BLaER1 (cell line): Measurements from ENCODE around the gene CEP41.

Source experiments
- H3K27ac ChIP-seq: shearing (Covaris generic); formaldehyde crosslinking; 2 replicates; pipeline ENCODE4 v1.8.1; 2022
- H3K27me3 ChIP-seq: shearing (Covaris generic); formaldehyde crosslinking; 2 replicates; pipeline ENCODE4 v1.8.1; 2022
- H3K36me3 ChIP-seq: shearing (Covaris generic); formaldehyde crosslinking; 2 replicates; pipeline ENCODE4 v1.8.1; 2022
- H3K4me1 ChIP-seq: shearing (Covaris generic); formaldehyde crosslinking; 2 replicates; pipeline ENCODE4 v1.8.1; 2022
- H3K4me2 ChIP-seq: shearing (Covaris generic); formaldehyde crosslinking; 2 replicates; pipeline ENCODE4 v1.8.1; 2022
- H3K4me3 ChIP-seq: shearing (Covaris generic); formaldehyde crosslinking; 2 replicates; pipeline ENCODE4 v1.8.1; 2022
- H3K9ac ChIP-seq: shearing (Covaris generic); formaldehyde crosslinking; 2 replicates; pipeline ENCODE4 v1.8.1; 2022
- H3K9me3 ChIP-seq: shearing (Covaris generic); formaldehyde crosslinking; 2 replicates; pipeline ENCODE4 v1.8.1; 2022
- H4K20me1 ChIP-seq: shearing (Covaris generic); formaldehyde crosslinking; 2 replicates; pipeline ENCODE4 v1.8.1; 2022
- Cebpa-rat ChIP-seq: shearing (Covaris generic); IDR thresholded peaks from 2 replicates; pipeline ENCODE4 v1.8.1; 2022

CEP41 gene

DNA sequence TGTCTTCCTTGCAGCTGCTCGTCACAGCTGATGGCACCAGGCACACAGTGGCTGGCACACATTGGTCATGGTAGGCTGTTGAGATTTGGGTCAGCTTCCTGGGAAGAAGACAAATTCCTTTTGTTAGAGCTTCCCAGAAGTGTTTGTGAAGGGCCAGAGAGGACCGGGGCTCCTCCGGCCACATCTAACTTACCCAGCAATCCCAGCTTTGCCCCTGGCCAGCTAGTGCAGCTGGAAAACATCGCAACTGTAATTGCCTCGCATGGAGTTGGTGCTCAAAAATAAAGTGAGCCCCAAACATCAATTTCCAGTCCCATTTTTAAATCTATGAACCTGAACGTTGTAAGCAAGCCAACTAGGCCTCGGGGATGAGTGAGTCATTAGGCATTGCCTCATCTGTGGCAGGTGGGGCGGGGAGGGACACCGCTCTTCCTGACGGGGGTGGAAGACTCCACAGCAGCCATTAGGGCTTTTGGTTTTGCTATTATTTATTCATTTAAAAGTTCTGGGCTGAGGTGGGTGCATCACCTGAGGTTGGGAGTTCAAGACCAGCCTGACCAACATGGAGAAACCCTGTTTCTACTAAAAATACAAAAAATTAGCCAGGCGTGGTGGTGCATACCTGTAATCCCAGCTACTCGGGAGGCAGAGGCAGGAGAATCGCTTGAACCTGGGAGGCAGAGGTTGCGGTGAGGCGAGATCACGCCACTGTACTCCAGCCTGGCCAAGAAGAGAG is 83.8 kb downstream of the CEP41 start:
- H3K4me3 ChIP-seq: no peak overlapping the region

DNA sequence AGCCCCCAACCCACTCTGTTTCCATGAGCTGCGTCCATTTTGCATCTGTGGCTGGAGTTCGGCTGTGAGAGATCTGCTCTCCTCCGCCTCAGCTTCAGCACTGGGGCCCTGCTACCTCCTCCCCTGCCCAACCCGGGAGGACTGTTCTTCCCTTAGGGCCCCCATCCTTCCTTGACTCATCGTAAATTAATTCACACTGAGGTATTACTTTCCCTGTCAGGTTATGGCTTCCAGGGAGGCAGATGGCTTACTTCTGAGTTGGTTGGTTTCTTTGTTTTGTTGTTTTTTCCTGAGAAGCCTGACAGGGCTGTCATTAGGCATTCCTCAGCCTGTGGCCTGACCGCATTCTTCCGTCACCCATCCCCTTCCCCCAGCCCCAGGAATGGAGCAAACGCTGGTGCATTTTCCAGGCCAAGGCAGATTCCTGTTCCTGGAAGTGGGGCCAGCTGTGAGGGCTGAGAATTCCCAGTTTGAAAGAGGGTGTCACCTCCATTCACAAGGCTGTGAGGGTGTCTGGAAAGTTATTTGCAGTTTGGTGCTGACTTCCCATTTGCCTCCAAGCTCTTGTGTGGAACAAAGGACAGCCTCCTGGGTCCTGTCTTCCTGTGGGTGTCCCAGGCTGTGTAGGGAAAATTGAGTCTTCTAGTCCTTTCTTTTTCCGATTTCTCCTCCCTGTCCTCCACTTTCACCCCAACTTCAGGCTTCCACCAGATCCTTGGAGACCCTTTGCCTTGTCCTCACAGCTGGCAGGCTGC is 84.5 kb downstream of the CEP41 start:
- no peak for TF ChIP-seq Cebpa-rat
- Histone ChIP-seq H3K27me3 (no peaks in the 10 kb centered on the region), H3K4me2 (no peak overlapping the region), H3K27ac (no peak overlapping the region), H3K9me3 (peaks cover 26% of the 10 kb centered on the region), H3K4me3 (no peak overlapping the region), H3K4me1 (peaks cover 7% of the 10 kb centered on the region), H3K9ac (no peak overlapping the region), H4K20me1 (no peaks in the 10 kb centered on the region), H3K36me3 (no peaks in the 10 kb centered on the region)

More for the DNA sequence above, 83.8 kb downstream of the CEP41 start:
- no peak overlapping the region for H3K27ac ChIP-seq
- H3K4me2 ChIP-seq: no peak overlapping the region
- no peaks in the 10 kb centered on the region for H3K36me3 ChIP-seq
- H3K9ac ChIP-seq: no peak overlapping the region
- H3K9me3 ChIP-seq: peaks cover 26% of the 10 kb centered on the region
- no peak for TF ChIP-seq Cebpa-rat
- H3K4me1 ChIP-seq: no peaks in the 10 kb centered on the region
- H4K20me1 ChIP-seq: no peaks in the 10 kb centered on the region
- no peaks in the 10 kb centered on the region for H3K27me3 ChIP-seq

DNA sequence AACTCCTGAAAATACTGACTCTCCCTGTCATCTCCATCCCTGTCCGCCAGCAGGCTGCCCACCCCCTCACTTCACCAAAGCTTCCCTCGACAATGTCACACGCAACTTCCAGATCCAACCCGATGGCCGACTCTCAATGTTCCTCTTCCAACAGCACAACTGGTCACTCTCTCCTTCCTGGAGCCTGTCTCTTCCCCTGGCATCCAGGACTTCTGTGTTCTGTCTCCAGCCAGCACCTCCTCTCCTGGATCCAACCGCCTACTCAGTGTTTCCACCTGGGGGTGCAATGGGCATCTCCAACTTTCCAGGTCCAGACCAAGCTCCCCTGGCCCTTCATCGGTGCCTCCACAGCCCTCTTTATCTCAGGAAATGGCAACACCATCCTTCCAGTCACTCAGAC is 87.6 kb downstream of the CEP41 start:
- H3K4me1 ChIP-seq: peaks cover 25% of the 10 kb centered on the region
- TF ChIP-seq Cebpa-rat: no peak

GRCh38 chr7:130352194-130353074 is 88.4 kb downstream of the CEP41 start:
- Histone ChIP-seq H3K27ac (no peak overlapping the region), H3K9me3 (no peaks in the 10 kb centered on the region), H3K4me2 (peak overlapping the region; percentile 77; the same call in 1 of the 2 replicates), H3K4me1 (peaks cover 25% of the 10 kb centered on the region), H4K20me1 (no peaks in the 10 kb centered on the region), H3K27me3 (no peaks in the 10 kb centered on the region), H3K9ac (no peak overlapping the region), H3K4me3 (no peak overlapping the region), H3K36me3 (no peaks in the 10 kb centered on the region)
- no peak for TF ChIP-seq Cebpa-rat

More for the DNA sequence above, 87.6 kb downstream of the CEP41 start:
- Histone ChIP-seq H3K4me2 (no peak overlapping the region), H4K20me1 (no peaks in the 10 kb centered on the region), H3K9ac (no peak overlapping the region), H3K27ac (no peak overlapping the region), H3K9me3 (no peaks in the 10 kb centered on the region), H3K36me3 (no peaks in the 10 kb centered on the region), H3K4me3 (no peak overlapping the region), H3K27me3 (no peaks in the 10 kb centered on the region)

DNA sequence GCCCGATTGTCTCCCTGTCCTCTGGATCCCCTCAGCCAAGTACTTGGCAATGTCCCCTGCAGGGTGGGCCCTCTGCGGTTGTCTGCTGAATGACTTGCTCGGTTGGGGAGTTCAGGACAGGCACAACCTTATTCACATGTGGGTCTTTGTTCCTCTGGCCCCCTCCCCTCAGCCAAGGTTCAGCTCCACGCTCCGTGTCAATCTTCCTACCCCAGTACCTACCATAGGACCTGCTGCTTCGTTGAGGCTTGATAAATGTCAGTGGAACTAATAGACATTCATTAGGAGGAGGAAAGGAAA is 89.1 kb downstream of the CEP41 start:
- Histone ChIP-seq H4K20me1 (no peaks in the 10 kb centered on the region), H3K4me3 (no peak overlapping the region), H3K4me1 (peaks cover 25% of the 10 kb centered on the region), H3K36me3 (no peaks in the 10 kb centered on the region), H3K9me3 (no peaks in the 10 kb centered on the region), H3K4me2 (peak overlapping the region; percentile 77), H3K27ac (no peak overlapping the region), H3K9ac (no peak overlapping the region), H3K27me3 (no peaks in the 10 kb centered on the region)
- TF ChIP-seq Cebpa-rat: no peak

- no peak for TF ChIP-seq Cebpa-rat
- Histone ChIP-seq H3K36me3 (no peaks in the 10 kb centered on the region), H4K20me1 (no peaks in the 10 kb centered on the region), H3K9me3 (no peaks in the 10 kb centered on the region), H3K4me1 (peaks cover 25% of the 10 kb centered on the region), H3K4me3 (0 out of 2 replicates have a peak overlapping the region, but pooled peaks have one; percentile 12), H3K9ac (peak overlapping the region; percentile 35; the same call in 1 of the 2 replicates), H3K27ac (peak overlapping the region; percentile 2; the same call in 1 of the 2 replicates), H3K4me2 (peak overlapping the region; percentile 77), H3K27me3 (no peaks in the 10 kb centered on the region)
Observed at GRCh38 chr7:130350945-130351790, 89.6 kb downstream of the CEP41 start.

DNA sequence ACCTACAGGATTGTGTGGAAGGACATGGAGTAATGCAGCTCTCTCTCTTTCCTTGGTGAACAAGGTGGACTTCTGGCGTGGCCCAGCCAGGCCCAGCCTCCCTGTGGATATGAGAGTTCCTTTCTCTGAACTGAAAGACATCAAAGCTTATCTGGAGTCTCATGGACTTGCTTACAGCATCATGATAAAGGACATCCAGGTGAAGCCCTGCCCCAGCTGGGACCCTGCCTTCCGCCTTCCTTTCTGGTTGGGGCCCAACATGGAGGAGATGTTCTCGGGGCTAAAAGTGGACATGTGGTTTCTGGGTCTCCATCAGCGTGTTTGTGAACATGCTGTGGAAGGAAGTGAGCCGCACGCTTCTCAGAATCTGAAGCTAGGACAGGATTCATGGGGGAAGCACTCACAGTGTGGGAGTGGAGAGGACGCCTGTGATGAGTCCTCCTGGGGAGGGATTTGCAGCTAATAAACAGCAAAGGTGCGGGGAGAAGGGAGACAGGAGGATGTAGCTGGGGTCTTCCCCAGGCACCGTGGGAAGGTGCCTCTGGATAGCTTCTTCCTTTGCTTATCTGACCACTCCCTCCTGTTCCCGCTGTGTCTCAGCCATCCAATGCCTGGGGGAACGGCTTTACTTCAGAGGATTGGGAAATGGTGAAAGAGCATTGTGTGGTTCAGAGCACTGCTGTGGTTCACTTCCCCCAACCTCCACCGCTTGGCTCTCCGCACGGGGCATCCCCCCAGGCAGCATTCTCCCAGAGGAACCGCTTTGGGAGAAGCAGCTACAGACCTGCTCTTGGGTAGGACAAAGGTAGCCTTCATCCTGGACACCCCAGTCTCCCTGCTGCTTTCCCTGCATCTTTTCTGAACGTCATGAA is 90.7 kb downstream of the CEP41 start:
- Histone ChIP-seq H3K27me3 (no peaks in the 10 kb centered on the region), H3K4me1 (peaks cover 25% of the 10 kb centered on the region), H3K27ac (no peak overlapping the region), H3K4me2 (peak overlapping the region; percentile 77), H4K20me1 (no peaks in the 10 kb centered on the region), H3K4me3 (no peak overlapping the region), H3K9ac (no peak overlapping the region), H3K9me3 (no peaks in the 10 kb centered on the region), H3K36me3 (no peaks in the 10 kb centered on the region)
- TF ChIP-seq Cebpa-rat: no peak

- TF ChIP-seq Cebpa-rat: no peak
- H3K9me3 ChIP-seq: no peaks in the 10 kb centered on the region
- H3K4me2 ChIP-seq: no peak overlapping the region
Observed at GRCh38 chr7:130346941-130347340, 93.9 kb downstream of the CEP41 start.

More at GRCh38 chr7:130346941-130347340, 93.9 kb downstream of the CEP41 start:
- Histone ChIP-seq H3K9ac (no peak overlapping the region), H3K4me3 (no peak overlapping the region), H3K36me3 (no peaks in the 10 kb centered on the region), H3K27me3 (no peaks in the 10 kb centered on the region), H3K4me1 (peaks cover 24% of the 10 kb centered on the region), H3K27ac (no peak overlapping the region), H4K20me1 (no peaks in the 10 kb centered on the region)
